SK-N-MC (cell line): ENCODE results near the gene DPYD.

Source experiments
- EZH2 ChIP-seq: fragments of 200-600 bp; sonication (generic); IDR thresholded peaks from one replicate; pipeline ENCODE4 v1.6.1; 2017; ENCODE audit warnings: antibody characterized with exemption
- FOXP2 ChIP-seq: optimal IDR thresholded peaks from 2 replicates; pipeline ENCODE3; 2011; ENCODE audit warnings: mild to moderate bottlenecking, moderate library complexity; ENCODE audit not compliant: insufficient read depth; ENCODE audit errors: extremely low read length, control extremely low read depth
- POLR2AphosphoS5 ChIP-seq: IDR thresholded peaks from 2 replicates; pipeline ENCODE4 v1.6.1; 2012; ENCODE audit warnings: mild to moderate bottlenecking, low read depth, low read length, borderline replicate concordance

DNA sequence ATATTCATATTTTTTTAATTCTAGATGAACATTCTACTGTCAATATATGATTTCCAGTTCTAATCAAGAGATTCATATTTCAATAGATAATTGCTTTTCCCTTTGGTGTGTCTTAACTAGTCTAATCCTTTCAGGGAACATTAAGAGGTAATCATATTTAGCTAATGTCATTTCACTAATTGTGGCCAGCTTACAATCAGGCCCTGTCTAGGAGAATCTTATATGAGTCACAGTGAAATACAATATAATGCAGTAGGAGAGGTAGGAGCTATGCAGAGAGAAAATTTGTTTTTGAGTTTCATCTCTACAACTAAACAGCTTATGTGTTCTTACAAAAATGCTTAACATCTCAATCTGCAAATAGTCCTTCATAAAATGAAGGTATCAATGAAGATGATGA, 85.9 kb downstream of the DPYD start:
- TF ChIP-seq POLR2AphosphoS5, result no peak
- TF ChIP-seq EZH2, result no peak
- no peak for TF ChIP-seq FOXP2
